Epidermal melanocyte (primary cell): ENCODE results near the gene RBM6.
A peak's percentile ranks its signal among the peaks of the same experiment; 100 is the strongest.

Source experiments
- DNase-seq: peaks from one replicate; pipeline ENCODE4 v3.0.0; 2011; ENCODE audit warnings: low spot score; ENCODE audit not compliant: insufficient read length

Gene RBM6

GRCh38 chr3:50126287-50127211 lies 186.6 kb downstream of the RBM6 start:
- DNase-seq: peak; percentile 87
